Measurements from ENCODE around the gene PODXL2.
"Not testable (repeated sequence)": the region's sequence is repeated elsewhere in the genome, so short reads cannot be mapped to it uniquely, and the experiment has no call there.

Gene PODXL2

DNA sequence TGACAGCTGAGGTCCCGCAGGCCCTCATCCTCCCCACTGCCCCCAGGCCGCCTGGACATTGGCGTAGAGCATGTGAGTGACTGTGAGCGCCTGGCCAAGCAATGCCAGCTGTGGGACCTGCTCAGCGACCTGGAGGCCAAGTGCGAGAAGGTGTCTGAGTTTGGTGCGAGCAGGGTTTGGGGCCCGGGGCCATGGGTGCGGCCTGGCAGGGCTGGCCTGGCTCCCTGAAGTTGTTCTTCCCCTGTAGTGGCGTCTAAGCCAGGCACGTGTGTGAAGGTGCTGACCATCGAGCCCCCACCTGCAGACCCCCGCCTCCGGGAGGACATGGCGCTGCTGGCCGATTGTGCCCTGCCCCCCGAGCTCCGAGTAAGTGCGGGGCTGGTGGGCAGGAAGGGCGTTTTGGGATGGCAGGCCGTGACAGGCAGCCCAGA lies 48.0 kb downstream of the PODXL2 start:
- DNase-seq: no peak

DNA sequence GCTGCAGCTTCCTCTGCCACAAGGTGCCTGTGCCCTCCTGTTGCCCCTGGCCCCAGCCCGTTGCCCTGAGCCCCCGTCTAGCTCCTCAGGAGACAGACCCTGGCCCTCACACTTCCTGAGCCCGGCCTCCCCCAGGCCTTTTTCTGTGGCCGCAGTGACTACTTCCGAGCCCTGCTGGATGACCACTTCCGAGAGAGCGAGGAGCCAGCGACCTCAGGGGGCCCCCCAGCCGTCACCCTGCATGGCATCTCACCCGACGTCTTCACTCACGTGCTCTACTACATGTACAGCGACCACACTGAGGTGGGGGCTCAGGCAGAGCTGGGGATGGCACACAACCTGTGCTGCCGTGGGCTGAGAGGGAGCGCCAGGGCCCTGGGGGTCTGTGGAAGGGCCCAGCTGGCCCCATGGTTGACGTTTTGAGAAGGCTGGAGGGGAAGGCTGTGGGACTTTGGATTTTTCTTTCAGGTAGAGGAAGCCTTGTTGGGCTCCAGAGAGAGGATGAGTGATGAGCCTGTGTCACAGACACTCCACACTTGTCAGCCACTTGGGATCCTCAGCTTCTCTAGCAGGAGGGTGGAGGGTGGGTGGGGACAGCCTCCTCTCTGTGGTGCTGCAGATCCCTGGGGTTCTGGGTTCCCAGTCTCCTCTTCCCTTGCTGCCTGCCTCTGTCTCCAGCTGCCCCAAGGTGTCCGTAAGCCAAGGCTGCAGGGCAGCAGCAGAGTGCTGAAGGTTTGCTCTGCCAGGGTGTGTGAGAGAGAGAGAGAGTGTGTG lies 48.7 kb downstream of the PODXL2 start:
- no peak for DNase-seq

DNA sequence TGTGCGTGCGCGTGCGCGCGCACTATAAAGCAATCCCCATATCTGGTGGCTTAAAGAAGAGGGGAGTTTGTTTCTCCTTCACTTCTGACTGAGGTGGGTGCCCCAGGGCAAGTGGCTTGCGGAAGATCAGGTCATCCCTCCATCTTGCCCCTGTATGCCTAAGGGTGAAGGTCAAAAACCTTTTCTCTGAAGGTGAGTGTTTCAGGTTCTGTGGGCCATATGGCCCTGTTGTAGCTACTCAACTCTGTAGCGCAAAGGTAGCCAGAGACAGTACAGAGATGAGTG lies 49.3 kb downstream of the PODXL2 start:
- DNase-seq: no peak

DNA sequence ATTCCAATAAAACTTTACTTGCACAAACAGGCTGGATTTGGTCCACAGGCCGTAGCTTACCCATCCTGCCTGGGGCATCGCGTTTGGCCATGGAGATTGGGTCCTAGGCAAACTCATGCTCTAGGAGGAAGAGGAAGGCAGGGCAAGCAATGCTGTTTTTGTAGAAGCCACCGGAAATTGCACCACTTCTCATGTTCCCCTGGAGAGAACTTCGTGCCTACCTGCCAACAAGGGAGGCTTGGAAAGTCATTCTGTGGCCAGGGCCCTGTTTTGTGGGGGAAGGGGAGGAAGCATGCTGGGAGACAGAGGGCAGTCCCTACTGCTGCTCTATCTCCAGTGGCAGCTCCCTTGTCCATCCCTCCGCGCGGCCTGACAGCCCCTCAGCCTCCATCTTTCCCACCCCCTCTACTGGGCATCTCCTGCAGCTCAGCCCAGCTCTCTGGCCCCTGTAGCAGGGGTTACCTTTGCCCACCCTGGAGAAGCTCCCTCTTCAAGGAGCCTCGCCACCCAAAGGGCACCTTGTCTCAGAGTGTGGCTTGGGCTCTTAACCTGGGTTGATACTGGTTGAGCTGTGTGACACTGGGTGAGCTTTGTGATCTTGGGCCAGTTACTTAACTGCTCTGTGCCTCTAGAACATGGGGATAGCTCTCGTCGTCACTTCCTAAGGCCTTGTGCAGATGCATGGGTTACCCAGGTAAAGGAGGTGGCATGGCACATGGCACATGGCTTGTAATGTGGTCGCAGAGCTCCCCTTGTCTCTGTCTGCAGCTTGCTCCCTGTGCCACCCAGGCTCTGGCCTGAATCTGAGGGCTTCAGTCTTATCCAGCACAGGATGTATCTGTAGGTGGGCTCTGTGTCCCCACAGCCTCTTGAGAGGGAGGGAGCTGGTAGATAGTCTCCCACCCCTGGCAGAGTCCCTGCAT lies 49.9 kb downstream of the PODXL2 start:
- no peak for DNase-seq

DNA sequence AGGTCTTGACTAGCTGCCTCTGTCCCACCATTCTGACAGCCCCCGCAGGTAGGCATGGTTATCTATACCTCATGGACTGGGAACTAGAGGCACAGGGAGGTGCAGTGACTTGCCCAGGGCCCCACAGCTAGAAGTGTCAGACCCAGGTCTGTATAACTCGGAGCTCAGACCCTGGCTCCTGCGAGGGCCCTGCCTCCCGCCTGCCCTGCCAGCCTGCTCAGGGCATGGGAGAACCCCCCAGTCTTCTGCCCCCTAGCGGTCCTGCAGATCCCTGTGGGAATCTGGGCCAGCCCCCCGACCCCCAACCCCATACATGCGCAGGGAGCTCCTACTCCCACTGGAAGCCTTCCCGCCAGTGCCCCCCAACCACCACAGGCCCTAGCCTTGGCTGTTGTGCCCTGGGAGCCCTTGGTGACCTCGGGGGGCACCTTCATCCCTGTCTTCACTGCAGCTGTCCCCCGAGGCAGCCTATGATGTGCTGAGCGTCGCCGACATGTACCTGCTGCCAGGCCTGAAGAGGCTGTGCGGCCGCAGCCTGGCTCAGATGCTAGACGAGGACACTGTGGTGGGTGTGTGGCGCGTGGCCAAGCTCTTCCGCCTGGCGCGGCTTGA lies 50.7 kb downstream of the PODXL2 start:
- no peak for DNase-seq

DNA sequence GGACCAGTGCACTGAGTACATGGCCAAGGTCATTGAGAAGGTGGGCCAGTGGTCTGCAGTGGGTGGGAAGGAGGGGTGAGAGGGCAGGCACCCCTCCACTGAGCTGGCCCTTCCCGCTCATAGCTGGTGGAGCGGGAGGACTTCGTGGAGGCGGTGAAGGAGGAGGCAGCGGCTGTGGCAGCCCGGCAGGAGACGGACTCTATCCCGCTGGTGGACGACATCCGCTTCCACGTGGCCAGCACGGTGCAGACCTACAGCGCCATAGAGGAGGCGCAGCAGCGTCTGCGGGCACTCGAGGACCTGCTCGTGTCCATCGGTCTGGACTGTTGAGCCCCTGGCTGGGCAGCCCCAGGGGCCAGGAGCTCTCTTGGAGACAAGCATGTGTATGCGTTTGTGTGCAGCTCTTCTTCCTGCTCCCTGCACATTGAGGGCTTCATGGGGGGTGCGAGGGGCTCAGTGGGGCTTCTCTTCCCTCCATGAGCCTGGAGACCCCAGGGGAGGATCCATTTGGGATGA lies 51.2 kb downstream of the PODXL2 start:
- DNase-seq: no peak

DNA sequence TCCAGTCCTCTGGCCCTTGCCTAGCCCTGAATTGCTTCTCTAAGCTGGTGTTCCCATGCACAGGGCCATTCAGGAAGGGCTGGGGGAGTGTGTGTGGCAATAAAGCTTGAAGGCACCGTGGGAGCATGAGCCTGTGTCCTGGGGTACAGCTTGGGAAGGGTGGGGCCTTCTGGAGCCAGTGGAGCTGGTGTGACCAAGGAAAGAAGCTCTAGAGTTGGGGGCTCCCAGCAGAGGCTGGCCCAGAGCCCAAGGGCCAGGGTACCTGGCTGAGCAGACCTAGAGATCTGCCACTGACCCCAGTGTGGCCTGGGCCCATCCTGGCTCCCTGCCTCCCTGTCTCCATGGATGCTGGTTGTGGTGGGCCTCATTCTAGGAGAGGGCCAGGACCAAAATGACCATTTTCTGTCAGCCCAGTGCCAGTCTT lies 51.8 kb downstream of the PODXL2 start:
- no peak for DNase-seq

DNA sequence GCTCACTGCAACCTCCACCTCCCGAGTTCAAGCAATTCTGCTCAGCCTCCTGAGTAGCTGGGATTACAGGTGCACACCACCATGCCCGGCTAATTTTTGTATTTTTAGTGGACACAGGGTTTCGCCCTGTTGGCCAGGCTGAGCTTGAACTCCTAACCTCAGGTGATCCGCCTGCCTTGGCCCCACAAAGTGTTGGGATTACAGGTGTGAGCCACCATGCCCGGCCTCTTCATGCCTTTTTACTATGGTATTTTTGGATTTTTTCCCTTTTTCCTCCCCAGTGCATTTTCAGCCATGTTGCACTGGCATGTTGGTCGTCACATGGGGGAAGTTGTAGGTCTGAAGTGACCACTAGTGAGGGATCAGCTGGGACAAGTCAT lies 53.2 kb downstream of the PODXL2 start:
- DNase-seq: not testable (repeated sequence)

DNA sequence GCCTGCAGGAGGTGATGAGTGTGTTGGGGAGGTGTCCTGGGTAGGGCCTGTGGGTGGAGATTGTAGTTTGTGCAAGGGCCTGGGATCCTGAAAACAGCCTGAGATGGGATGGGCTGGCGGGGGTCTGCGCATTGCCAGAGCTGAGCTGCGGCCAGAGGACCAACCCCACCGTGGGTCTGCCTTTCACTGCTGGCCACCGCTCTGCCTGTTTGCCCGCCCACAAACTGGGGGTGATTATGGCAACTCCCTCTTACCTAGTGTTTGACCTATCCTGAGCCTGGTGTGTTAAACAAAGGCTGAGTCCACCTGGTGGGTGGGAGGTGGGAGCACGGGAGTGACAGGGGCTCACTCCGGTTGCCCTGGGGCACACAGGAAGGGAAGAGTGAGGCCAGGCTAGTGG lies 53.6 kb downstream of the PODXL2 start:
- DNase-seq: no peak

DNA sequence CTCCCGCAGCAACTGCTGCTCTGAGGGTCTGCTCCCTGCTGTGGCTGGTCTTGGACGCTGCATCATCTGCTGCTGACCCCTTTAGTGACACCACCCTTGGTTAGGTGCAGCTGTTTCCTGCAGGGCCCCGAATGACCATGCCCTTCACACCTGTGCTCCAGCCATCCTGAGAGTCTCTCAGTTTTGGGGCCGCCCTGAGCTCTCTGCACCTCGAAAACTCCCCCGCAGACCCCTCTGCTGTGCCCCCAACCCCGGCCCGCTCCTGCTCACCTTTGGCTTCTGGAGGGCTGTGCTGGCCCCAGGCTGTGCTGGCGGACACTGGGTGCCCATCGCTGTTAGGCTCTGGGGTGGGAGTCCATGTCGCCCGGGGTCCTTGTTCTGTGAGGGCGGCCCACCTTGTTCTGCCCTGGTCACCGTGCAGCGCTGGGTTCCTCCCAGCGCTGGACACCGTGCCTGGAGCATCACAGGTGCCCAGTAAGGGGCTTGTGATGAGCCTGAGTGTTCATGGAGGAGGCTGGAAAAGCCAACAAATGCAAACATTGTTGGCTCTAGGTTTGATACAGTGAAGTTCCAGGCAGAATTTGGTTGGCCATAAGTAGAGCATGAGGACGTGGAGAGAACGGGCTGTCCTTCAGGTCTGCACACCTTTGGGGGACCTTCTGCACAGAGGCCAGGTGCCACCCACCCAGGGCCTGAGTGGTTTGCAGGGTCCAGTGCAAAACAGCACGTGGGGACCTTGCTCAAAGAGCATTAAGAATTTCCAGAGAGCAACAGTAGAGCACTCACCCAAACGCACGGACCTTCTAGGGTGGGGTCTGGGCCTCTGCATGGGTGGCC lies 56.1 kb downstream of the PODXL2 start:
- DNase-seq: no peak

DNA sequence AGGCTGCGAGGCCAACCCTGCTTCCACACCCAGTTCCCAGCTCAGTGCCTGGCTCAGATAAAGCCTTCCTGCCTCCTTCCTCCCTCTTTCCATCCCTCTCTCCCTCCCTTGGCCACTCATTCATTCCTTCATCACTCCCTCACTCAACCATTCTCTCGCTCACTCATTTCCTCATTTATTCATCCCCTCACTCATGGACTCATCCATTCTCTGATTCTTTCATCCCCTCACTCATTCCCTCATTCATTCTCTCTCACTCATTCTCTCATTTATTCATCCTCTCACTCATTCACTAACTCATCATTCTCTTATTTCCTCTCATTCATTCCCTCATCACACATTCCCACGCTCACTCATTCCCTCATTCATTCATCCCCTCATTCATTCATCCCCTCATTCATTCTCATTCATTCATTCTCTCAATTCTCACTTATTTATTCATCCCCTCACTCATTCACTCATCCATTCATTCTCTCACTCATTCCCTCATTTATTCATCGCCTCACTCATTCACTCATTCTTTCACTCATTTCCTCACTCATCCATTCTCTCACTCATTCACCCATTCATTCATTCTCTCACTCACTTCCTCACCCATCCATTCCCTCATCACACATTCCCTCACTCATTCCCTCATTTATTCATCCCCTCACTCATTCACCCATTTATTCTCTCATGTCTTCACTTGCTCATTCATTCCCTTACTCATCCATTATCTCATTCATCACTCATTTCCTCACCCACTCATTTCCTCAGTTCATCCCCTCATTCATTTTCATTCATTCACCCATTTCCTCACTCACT lies 56.9 kb downstream of the PODXL2 start:
- DNase-seq: no peak

DNA sequence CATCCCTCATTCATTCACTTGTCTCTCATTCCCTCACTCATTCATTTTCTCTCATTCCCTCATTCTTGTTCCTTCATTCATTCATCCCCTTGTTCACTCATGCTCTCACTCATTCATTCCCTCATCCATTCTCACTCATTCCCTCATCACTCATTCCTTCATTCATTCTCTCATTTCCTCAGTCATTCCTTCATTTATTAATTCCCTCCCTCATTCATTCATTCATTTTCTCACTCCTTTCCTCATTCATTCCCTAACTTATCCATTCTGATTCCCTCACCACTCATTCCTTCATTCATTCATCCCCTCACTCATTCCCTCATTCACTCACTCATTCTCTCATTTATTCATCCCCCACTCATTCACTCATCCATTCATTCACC lies 57.5 kb downstream of the PODXL2 start:
- no peak for DNase-seq

DNA sequence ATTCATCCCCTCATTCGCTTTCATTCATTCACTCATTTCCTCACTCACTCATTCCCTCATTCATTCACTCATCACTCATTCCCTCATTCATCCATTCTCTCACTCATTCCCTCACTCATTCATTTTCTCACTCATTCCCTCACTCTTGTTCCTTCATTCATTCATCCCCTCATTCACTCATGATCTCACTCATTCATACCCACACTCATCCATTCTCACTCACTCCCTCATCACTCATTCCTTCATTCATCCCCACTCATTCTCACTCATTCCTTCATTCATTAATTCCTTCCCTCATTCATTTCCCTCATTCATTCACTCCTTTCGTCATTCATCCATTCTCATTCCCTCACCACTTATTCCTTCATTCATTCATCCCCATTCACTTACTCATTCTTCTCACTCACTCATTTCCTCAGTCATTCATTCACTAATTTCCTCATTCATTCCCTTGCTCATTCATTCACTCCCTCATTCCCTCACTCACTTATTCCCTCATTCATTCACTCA lies 58.3 kb downstream of the PODXL2 start:
- DNase-seq: no peak

DNA sequence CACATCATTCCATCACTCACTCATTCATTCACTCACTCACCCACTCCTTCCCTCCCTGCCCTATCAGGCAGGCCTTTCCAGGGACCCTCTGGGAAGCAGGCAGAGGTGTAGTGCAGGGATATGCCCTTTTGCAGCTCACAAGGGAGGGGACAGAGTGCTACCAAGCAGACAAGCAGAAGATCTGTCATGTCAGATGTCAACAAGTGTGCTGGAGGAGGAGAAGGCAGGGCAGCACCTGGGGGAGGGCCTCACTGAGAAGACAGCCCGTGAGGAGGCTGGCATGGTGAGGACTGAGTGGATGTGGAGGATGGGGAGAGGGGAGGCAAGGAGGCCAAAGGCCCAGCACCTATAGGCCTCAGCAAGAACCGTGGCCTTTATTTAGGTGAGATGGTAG lies 59.0 kb downstream of the PODXL2 start:
- DNase-seq: no peak

DNA sequence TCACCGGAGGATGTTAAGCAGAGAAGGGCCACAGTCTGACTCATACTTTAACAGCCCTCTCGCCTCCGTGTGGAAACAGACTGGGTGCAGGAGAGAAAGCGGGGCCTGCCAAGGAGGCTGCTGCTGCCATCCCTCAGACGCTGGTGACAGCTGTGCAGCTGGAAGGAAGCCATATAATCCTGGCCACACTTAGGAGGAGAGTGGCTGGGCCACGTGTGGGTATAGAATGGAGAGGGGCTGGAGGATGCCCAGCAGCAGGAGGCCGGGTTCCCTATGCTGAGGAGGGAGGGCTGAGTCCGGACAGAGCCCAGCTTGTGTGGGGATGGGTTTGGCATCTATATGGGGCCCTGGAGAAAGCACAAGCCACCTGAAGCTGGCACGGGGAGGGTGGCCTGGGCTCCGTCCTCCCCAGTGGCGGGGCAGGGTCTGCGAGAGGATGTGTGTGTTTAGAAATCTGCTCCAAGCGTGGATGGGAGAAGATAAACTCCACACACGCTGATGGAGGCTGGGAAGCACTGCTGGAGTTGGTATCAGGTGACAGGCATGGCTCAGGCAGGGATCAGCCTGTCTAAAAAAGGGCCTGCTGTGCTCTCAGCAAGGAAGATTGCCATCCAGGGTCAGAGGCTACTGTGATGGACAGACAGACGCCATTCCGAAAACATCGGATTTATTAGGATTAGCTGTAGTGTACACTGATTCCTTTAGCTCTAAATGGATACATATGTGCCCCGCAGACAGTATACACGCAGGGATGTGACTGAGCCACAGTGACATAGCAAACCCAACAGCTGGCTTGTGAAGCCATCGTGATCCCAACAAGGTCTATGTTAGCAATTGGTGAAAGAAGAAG lies 59.7 kb downstream of the PODXL2 start:
- no peak for DNase-seq

DNA sequence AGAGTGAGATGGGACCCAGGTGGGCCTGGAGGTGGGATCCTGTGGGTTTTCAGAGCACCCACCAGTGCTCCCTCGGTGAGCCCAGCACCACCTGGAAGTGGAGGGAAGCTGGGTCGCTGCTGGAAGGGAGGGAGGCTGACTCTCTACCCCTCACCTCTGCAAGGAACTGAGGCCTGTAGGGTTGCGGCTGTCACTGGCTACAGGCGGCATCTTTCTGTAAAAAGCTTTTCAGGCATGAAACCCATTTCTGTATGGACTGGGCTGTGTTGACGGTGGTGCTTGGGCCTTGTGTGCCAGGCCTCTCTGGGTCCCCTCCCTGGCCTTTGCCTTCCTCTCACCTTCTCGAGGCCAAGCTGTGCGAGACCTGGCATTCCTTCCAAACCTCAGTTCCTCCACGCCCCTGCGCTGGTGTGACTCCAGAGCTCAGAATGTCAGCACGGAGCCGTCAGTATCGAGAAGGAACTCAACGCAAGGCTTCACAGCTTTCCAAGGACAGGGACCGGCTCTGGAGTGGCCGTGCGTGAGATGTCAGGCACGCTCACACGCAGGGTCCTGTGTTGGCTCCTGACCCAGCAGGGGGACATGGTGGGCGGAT lies 60.4 kb downstream of the PODXL2 start:
- DNase-seq: no peak

DNA sequence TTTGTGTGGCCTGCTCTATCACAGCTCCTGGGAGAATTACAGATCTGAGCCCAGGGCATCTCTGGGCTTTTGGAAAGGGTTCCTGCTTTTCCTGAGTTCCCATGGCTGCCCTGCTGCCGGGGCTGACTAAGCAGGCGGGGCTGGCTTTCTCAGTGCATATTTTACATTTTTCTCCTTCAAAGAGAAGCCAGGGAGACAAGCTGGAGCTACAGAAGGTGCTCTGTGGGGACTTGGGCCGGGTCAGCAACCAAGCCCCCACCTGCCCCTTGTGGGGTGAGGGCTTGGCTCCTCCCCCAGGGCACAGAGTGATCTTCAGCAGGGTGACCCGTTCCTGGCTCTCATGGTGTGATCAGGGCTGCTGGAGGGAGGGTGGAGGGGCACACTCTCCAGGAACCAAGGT lies 61.1 kb downstream of the PODXL2 start:
- DNase-seq: no peak

DNA sequence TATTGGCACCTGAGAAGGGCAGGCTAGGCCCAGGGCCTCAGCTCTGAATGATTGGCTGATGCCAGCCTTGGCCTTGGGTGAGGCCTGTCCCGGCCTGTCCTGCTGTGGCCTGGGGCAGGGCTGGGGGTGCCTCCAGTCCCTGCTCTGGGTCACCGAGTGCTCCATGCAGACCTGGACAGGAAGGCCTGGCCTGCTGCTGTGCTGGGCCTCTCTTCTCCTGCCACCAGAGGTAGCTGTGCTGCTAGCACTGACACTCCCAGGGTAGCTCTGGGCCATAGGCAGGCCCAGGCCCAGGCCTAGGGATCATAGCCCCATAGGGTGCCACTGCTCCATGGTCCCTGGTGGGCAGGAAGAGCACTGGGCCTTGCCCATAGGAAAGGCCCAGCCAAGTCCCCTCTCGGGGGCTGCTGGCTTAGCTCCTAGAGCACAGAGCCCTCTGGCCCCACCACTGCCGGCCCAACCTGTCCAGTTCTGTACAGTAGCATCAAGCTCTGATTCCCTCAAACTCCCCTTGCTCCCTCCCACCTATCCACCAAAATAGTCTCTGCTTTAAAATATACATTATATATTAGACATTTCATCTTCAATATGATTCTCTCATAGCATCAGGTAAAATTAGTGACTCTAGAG lies 62.0 kb downstream of the PODXL2 start:
- no peak for DNase-seq

DNA sequence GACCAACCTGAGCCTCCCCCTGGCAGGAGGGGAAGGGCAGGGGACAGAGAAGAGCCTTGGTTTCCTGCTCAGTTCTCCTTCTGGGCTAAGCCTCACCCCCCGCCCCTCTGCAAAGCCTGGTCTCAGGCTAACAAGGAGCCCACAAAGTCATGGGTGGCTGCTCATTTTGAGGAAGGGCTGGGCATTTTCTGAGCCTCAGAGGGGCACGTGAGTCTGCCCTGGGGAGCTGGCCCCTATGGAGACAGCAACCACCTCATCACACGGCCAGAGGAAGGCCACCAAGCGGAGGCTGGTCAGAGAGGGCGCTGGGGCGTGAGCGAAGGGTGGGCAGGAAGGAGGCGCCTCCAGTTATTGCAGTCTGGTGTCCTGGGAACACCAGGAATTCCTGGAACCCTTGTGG lies 62.5 kb downstream of the PODXL2 start:
- no peak for DNase-seq

DNA sequence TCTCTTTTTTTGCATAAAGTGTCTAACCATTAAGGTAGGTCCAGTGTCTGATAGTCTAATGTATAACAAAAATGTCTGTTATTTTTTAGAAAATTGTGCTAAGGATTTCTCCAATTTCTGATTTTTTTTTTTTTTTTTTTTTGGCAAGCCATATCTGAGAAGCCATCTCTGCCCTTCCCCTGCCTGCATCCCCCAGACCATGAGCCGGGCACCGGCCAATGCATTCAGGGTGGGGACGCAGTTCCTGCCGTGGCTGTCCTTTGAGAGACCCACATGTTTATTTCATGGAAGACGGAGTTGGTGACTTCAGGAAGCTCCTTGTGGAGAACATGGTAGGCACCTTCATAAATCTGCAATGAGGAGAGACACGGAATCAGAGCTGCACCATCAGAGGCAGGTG lies 63.0 kb downstream of the PODXL2 start:
- no peak for DNase-seq

All from CD4-positive, alpha-beta T cell treated with Interleukin-21 for 1 hour (primary cell).